ENCODE data around the gene PLEKHN1. TPM values are rescaled to one million over a fixed set of nuclear protein-coding genes. Genes with fewer than 3 reads are reported as not detected.

The PLEKHN1 gene
- 4.3 and 5.4 TPM in 2 replicates for total RNA-seq

GRCh38 chr1:966135-966703, at the start of gene PLEKHN1:
Gene PLEKHN1 (plus strand): TSS chr1:966482. CDS start chr1:966532, 50 bp downstream.

GRCh38 chr1:923131-923990, 42.9 kb upstream of the PLEKHN1 start, which contains the start of gene SAMD11:
Gene SAMD11 (plus strand): TSS chr1:923923. CDS start chr1:924432, 509 bp downstream.

GRCh38 chr1:958823-959730, 7.2 kb upstream of the PLEKHN1 start, which contains the start of gene NOC2L:
Gene NOC2L (minus strand): TSS chr1:959256. CDS start chr1:959240, 16 bp downstream.

GRCh38 chr1:960363-961131, 5.7 kb upstream of the PLEKHN1 start, which contains the start of gene KLHL17:
Gene KLHL17 (plus strand): TSS chr1:960584. CDS start chr1:960694, 110 bp downstream.

GRCh38 chr1:981955-982558, 15.8 kb downstream of the PLEKHN1 start, which contains the start of gene PERM1:
Gene PERM1 (minus strand): TSS chr1:982093. CDS start chr1:981029, 1,064 bp downstream.

GRCh38 chr1:999725-1000356, 33.6 kb downstream of the PLEKHN1 start, which contains the start of gene HES4:
Gene HES4 (minus strand): TSS chr1:1000097. CDS start chr1:999973, 124 bp downstream.

GRCh38 chr1:1013105-1013921, 47.0 kb downstream of the PLEKHN1 start, which contains the start of gene ISG15:
Gene ISG15 (plus strand): TSS chr1:1013497. CDS start chr1:1013574, 77 bp downstream.

GRCh38 chr1:1020000-1020404, 53.7 kb downstream of the PLEKHN1 start, which contains the start of gene AGRN:
Gene AGRN (plus strand): TSS chr1:1020120. CDS start chr1:1020173, 53 bp downstream.

Small RNA genes lying within 50 kb of the gene (small RNA-seq; reads per million reads assigned to genes)
- not detected for gene AL645608.3

Other genes with a start within 250 kb of the PLEKHN1 start
- under 0.01 and 0.54 TPM in 2 replicates for gene SAMD11, start 42.6 kb upstream of the PLEKHN1 start, total RNA-seq
- gene NOC2L, start 7.2 kb upstream of the PLEKHN1 start, total RNA-seq, result 38.5 and 77.4 TPM in 2 replicates
- 7.0 and 8.6 TPM in 2 replicates for gene KLHL17, start 5.9 kb upstream of the PLEKHN1 start, total RNA-seq
- gene PERM1, start 15.6 kb downstream of the PLEKHN1 start, total RNA-seq, result 0.39 TPM in 1 of 2 replicates, not detected in the other
- 3.9 and 8.8 TPM in 2 replicates for gene HES4, start 33.6 kb downstream of the PLEKHN1 start, total RNA-seq
- gene ISG15, start 47.0 kb downstream of the PLEKHN1 start, total RNA-seq, result 14.5 and 42.5 TPM in 2 replicates
- gene AGRN, start 53.6 kb downstream of the PLEKHN1 start, total RNA-seq, result 149 and 219 TPM in 2 replicates
- 2.3 TPM in 1 of 2 replicates, not detected in the other for gene RNF223, start 107.8 kb downstream of the PLEKHN1 start, total RNA-seq
- gene C1orf159, start 149.6 kb downstream of the PLEKHN1 start, total RNA-seq, result 11.8 and 16.3 TPM in 2 replicates
- not detected in 2 replicates for gene TTLL10, start 207.4 kb downstream of the PLEKHN1 start, total RNA-seq
- gene TNFRSF18, start 240.1 kb downstream of the PLEKHN1 start, total RNA-seq, result not detected in 2 replicates
- not detected in 2 replicates for gene TNFRSF4, start 247.7 kb downstream of the PLEKHN1 start, total RNA-seq

All from placental epithelial cell (primary cell).